PC-3 (cell line): Measurements from ENCODE around the gene ZMIZ2. TPM values are rescaled to one million over a fixed set of nuclear protein-coding genes. Genes with fewer than 3 reads are reported as not detected.
A peak's percentile ranks its signal among the peaks of the same experiment; 100 is the strongest.

Experiments used
- ATAC-seq: fragments of 200-7000 bp; cut with Tn5 transposase; 2 replicates; pipeline ENCODE4 v1.9.1; 2020; ENCODE audit warnings: mild to moderate bottlenecking, moderate library complexity
- BruUV-seq: library from RNA; stranded (reverse); fragments of 400-500 nt; replicated peaks from 2 replicates; lab custom pipeline; 2021; lab: Mats Ljungman, UMichigan
- CTCF ChIA-PET: fragments of 300-600 bp; sonication (Branson Sonifier 250); formaldehyde crosslinking; loops from one replicate; lab custom pipeline; 2022; ENCODE audit warnings: antibody characterized with exemption; lab: Charles Lee
- POLR2A ChIA-PET: fragments of 300-600 bp; sonication (Branson Sonifier 250); formaldehyde crosslinking; loops from one replicate; lab custom pipeline; 2022; ENCODE audit warnings: antibody characterized with exemption; ENCODE audit not compliant: unreplicated experiment; lab: Charles Lee
- DNase-seq: peaks from one replicate; pipeline ENCODE4 v3.0.0-alpha.2; 2015
- H2AFZ ChIP-seq: fragments of 300-600 bp; sonication (generic); 2 replicates; pipeline ENCODE4 v1.6.0; 2016; ENCODE audit warnings: antibody characterized with exemption, low read length
- H3F3A ChIP-seq: fragments of 300-600 bp; sonication (generic); one replicate; pipeline ENCODE4 v1.6.0; 2017; ENCODE audit warnings: antibody characterized with exemption, low read length, control low read depth, mild to moderate bottlenecking; ENCODE audit not compliant: unreplicated experiment
- H3K27ac ChIP-seq: fragments of 300-600 bp; sonication (generic); 2 replicates; pipeline ENCODE4 v1.5.1; 2016; ENCODE audit warnings: mild to moderate bottlenecking, low read length
- H3K27me3 ChIP-seq: fragments of 300-600 bp; sonication (generic); 2 replicates; pipeline ENCODE4 v1.6.1; 2016; ENCODE audit warnings: low read length, mixed read lengths
- H3K36me3 ChIP-seq: fragments of 300-600 bp; sonication (generic); 2 replicates; pipeline ENCODE4 v1.6.1; 2016; ENCODE audit warnings: low read depth, mixed run types, low read length, mixed read lengths
- H3K4me1 ChIP-seq: fragments of 300-600 bp; sonication (generic); 2 replicates; pipeline ENCODE4 v1.5.1; 2016; ENCODE audit warnings: low read length; ENCODE audit not compliant: insufficient read depth
- H3K4me2 ChIP-seq: fragments of 300-600 bp; sonication (generic); 2 replicates; pipeline ENCODE4 v1.6.0; 2016; ENCODE audit warnings: low read length
- H3K4me3 ChIP-seq: fragments of 300-600 bp; sonication (generic); 2 replicates; pipeline ENCODE4 v1.5.1; 2016; ENCODE audit warnings: mild to moderate bottlenecking, low read length, mixed read lengths
- H3K79me2 ChIP-seq: fragments of 300-600 bp; sonication (generic); 2 replicates; pipeline ENCODE4 v1.6.1; 2017; ENCODE audit warnings: low read length, mixed read lengths
- H3K9ac ChIP-seq: fragments of 300-600 bp; sonication (generic); 2 replicates; pipeline ENCODE4 v1.6.0; 2016; ENCODE audit warnings: mild to moderate bottlenecking, low read length
- H3K9me2 ChIP-seq: fragments of 300-600 bp; sonication (generic); replicated peaks from 2 replicates; pipeline ENCODE4 v1.6.1; 2016; ENCODE audit warnings: mixed run types, low read length, mixed read lengths
- H3K9me3 ChIP-seq: fragments of 300-600 bp; sonication (generic); 2 replicates; pipeline ENCODE4 v1.6.1; 2016; ENCODE audit warnings: low read length, mixed read lengths
- H4K20me1 ChIP-seq: fragments of 300-600 bp; sonication (generic); 2 replicates; pipeline ENCODE4 v1.6.1; 2016; ENCODE audit warnings: low read length, mixed read lengths
- EZH2 ChIP-seq: fragments of 300-600 bp; sonication (generic); IDR thresholded peaks from one replicate; pipeline ENCODE4 v1.6.1; 2017; ENCODE audit warnings: antibody characterized with exemption, mild to moderate bottlenecking, low read length; ENCODE audit not compliant: unreplicated experiment
- EZH2phosphoT487 ChIP-seq: fragments of 300-600 bp; sonication (generic); IDR thresholded peaks from 2 replicates; pipeline ENCODE4 v1.6.1; 2018; ENCODE audit warnings: mild to moderate bottlenecking, antibody characterized with exemption, low read length, borderline replicate concordance
- intact Hi-C: fragments of 100-400 bp; cut with micrococcal nuclease; formaldehyde crosslinking; loops from 2 replicates; pipeline ENCODE4 v1.9.0; 2023
- total RNA-seq: library from RNA; depleted of rRNA; stranded (reverse); fragments of >200 nt; gene quantifications from 2 replicates; pipeline ENCODE4 v1.2.3, GENCODE V29; 2014
- TF ChIP-seq, protein P1 (sequence below): fragments of 300-600 bp; sonication (generic); conservative IDR thresholded peaks from 2 replicates; pipeline ENCODE4 v1.5.1; 2017; ENCODE audit warnings: antibody characterized with exemption, low read depth, mild to moderate bottlenecking, low read length

Gene ZMIZ2
- total RNA-seq, 1 experiment from 2014 or later: 18.3 TPM

GRCh38 chr7:44727158-44727936, 21.3 kb upstream of the ZMIZ2 start:
- H3K4me2 ChIP-seq: no peak overlapping the region
- BruUV-seq: no TSS peak
- H3K9ac ChIP-seq: no peak overlapping the region
- H3K4me3 ChIP-seq: no peak overlapping the region
- no peaks in the 10 kb centered on the region for H3K79me2 ChIP-seq
- H3K27me3 ChIP-seq: no peaks in the 10 kb centered on the region
- TF ChIP-seq EZH2phosphoT487 (no peak), EZH2 (no peak)
- TF ChIP-seq, protein P1, sequence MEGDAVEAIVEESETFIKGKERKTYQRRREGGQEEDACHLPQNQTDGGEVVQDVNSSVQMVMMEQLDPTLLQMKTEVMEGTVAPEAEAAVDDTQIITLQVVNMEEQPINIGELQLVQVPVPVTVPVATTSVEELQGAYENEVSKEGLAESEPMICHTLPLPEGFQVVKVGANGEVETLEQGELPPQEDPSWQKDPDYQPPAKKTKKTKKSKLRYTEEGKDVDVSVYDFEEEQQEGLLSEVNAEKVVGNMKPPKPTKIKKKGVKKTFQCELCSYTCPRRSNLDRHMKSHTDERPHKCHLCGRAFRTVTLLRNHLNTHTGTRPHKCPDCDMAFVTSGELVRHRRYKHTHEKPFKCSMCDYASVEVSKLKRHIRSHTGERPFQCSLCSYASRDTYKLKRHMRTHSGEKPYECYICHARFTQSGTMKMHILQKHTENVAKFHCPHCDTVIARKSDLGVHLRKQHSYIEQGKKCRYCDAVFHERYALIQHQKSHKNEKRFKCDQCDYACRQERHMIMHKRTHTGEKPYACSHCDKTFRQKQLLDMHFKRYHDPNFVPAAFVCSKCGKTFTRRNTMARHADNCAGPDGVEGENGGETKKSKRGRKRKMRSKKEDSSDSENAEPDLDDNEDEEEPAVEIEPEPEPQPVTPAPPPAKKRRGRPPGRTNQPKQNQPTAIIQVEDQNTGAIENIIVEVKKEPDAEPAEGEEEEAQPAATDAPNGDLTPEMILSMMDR: no peak
- ChIA-PET POLR2A (interaction anchor here (0.6 kb wide), 1 partner anchor 159 kb away, joined by 3 read pairs; no protein-coding TSS in a partner anchor), CTCF (no interaction called here)
- peaks cover 8% of the 10 kb centered on the region for H3K4me1 ChIP-seq
- intact Hi-C loops: no loop called here
- H3K36me3 ChIP-seq: no peaks in the 10 kb centered on the region
- ATAC-seq (peak; percentile 70), DNase-seq (peak; percentile 34)
- no peaks in the 10 kb centered on the region for H3F3A ChIP-seq
- no peaks in the 10 kb centered on the region for H3K9me2 ChIP-seq
- H4K20me1 ChIP-seq: no peaks in the 10 kb centered on the region
- H3K9me3 ChIP-seq: no peaks in the 10 kb centered on the region
- H3K27ac ChIP-seq: no peak overlapping the region
- peak overlapping the region; percentile 54 for H2AFZ ChIP-seq

DNA sequence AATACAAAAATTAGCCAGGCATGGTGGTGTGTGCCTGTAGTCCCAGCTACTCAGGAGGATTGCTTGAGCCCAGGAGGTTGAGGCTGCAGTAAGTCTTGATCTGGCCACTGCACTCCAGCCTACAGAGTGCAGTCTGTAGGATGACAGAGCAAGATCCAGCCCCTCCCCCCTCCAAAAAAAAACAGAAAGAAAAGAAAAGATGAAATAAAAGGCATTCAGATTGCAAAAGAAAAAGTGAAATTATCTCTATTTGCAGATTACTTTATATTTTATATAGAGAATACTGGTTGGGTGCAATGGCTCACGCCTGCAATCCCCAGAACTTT, 20.7 kb upstream of the ZMIZ2 start:
- POLR2A ChIA-PET: interaction anchor here (0.6 kb wide), 1 partner anchor 158 kb away, joined by 3 read pairs; no protein-coding TSS in a partner anchor
- Histone ChIP-seq H3K4me1 (peaks cover 8% of the 10 kb centered on the region), H4K20me1 (no peaks in the 10 kb centered on the region), H3K9me3 (no peaks in the 10 kb centered on the region), H3K4me3 (no peak overlapping the region), H3F3A (no peaks in the 10 kb centered on the region), H3K79me2 (no peaks in the 10 kb centered on the region), H3K27ac (no peak overlapping the region), H3K27me3 (no peaks in the 10 kb centered on the region), H3K9me2 (no peaks in the 10 kb centered on the region), H2AFZ (peak overlapping the region; percentile 54; the same call in 1 of the 2 replicates), H3K4me2 (no peak overlapping the region), H3K9ac (no peak overlapping the region), H3K36me3 (no peaks in the 10 kb centered on the region)
- CTCF ChIA-PET: no interaction called here
- intact Hi-C loops: no loop called here
- ATAC-seq: no peak
- DNase-seq: no peak
- BruUV-seq: no TSS peak
- TF ChIP-seq EZH2 (no peak), EZH2phosphoT487 (no peak)
- TF ChIP-seq, protein P1: no peak
